HepG2 (cell line): ENCODE data around the gene KRT81. TPM values are rescaled to one million over a fixed set of nuclear protein-coding genes. Genes with fewer than 3 reads are reported as not detected.

Source experiments
- ATAC-seq: fragments of 200-7000 bp; cut with Tn5 transposase; 3 replicates; pipeline ENCODE4 v1.9.1; 2020; ENCODE audit warnings: mild to moderate bottlenecking, moderate library complexity
- BruUV-seq: library from RNA; stranded (reverse); fragments of 400-500 nt; replicated peaks from 2 replicates; lab custom pipeline; 2021; lab: Mats Ljungman, UMichigan
- CTCF ChIA-PET: fragments of 300-600 bp; formaldehyde crosslinking; extraction: SDS; loops from one replicate; lab custom pipeline; 2021; ENCODE audit warnings: low total read pairs, inconsistent platforms, low intra/inter-chr PET ratio; lab: Yijun Ruan, JAX
- POLR2A ChIA-PET: fragments of 350-600 bp; sonication (Branson Sonifier 250); formaldehyde crosslinking; loops from one replicate; lab custom pipeline; 2020; ENCODE audit warnings: antibody characterized with exemption, inconsistent platforms; lab: Yijun Ruan, JAX
- DNase-seq: peaks from one replicate; pipeline ENCODE4 v3.0.0-alpha.2; 2015; ENCODE audit warnings: low spot score
- FAIRE-seq: peaks from 3 replicates; lab custom pipeline; 2011; peaks lifted over from hg19 to GRCh38; lab: Jason Lieb, UNC
- H2AFZ ChIP-seq: one replicate; pipeline ENCODE4 v1.6.1; 2011; ENCODE audit warnings: low read length, inconsistent platforms
- H3K27ac ChIP-seq: fragments of 300-600 bp; 3 replicates; pipeline ENCODE4 v1.8.0; 2011; ENCODE audit warnings: mixed run types, mild to moderate bottlenecking, mixed read lengths, low read length, inconsistent platforms; ENCODE audit not compliant: insufficient read depth; ENCODE audit errors: extremely low read length
- H3K27me3 ChIP-seq, 2 experiments: fragments of 200-600 bp in 1 of 2; 2 replicates in 1 of 2; 3 replicates in 1 of 2; pipeline versions ENCODE4 v1.6.0 to v1.8.0; 2011; ENCODE audit warnings: low read length in 2 of 2, mild to moderate bottlenecking in 2 of 2, moderate library complexity in 2 of 2, inconsistent platforms in 1 of 2; ENCODE audit not compliant: insufficient read depth in 2 of 2, control insufficient read depth in 1 of 2
- H3K36me3 ChIP-seq, 2 experiments: fragments of 200-600 bp in 1 of 2; replicated peaks in 1 of 2; 2 replicates in 1 of 2; 3 replicates in 1 of 2; pipeline versions ENCODE4 v1.5.1 to v1.8.0; 2011; ENCODE audit warnings: low read length in 2 of 2, inconsistent platforms in 1 of 2; ENCODE audit not compliant: insufficient read depth in 2 of 2, control insufficient read depth in 1 of 2
- H3K4me1 ChIP-seq: 2 replicates; pipeline ENCODE4 v1.5.1; 2012; ENCODE audit warnings: low read length, inconsistent platforms; ENCODE audit not compliant: insufficient read depth
- H3K4me2 ChIP-seq: 2 replicates; pipeline ENCODE4 v1.6.0; 2011; ENCODE audit warnings: low read depth, low read length, inconsistent platforms
- H3K4me3 ChIP-seq, 3 experiments: fragments of 200-600 bp in 1 of 3; sonication (generic), shearing (Covaris generic) in 1 of 3; replicated peaks in 1 of 3; 2 replicates each; pipeline ENCODE4 v1.5.1; 2011 to 2016; ENCODE audit warnings: low read length in 3 of 3, inconsistent platforms in 2 of 3, low read depth in 2 of 3, mild to moderate bottlenecking in 2 of 3, control low read depth in 1 of 3, mixed read lengths in 1 of 3; ENCODE audit not compliant: insufficient read depth in 1 of 3
- H3K79me2 ChIP-seq: one replicate; pipeline ENCODE4 v1.6.1; 2011; ENCODE audit warnings: low read length, inconsistent platforms; ENCODE audit not compliant: insufficient read depth
- H3K9ac ChIP-seq: 2 replicates; pipeline ENCODE4 v1.6.0; 2011; ENCODE audit warnings: mild to moderate bottlenecking, low read depth, low read length, inconsistent platforms; ENCODE audit not compliant: insufficient read depth
- H3K9me3 ChIP-seq: 2 replicates; pipeline ENCODE4 v1.5.1; 2012; ENCODE audit warnings: mild to moderate bottlenecking, low read length
- H4K20me1 ChIP-seq: 2 replicates; pipeline ENCODE4 v1.6.0; 2011; ENCODE audit warnings: inconsistent platforms, mild to moderate bottlenecking, low read length, moderate library complexity; ENCODE audit not compliant: insufficient read depth
- HOXA9 ChIP-seq: sonication (generic); formaldehyde crosslinking; IDR thresholded peaks from 2 replicates; pipeline ENCODE4 v1.8.1; 2022; ENCODE audit warnings: missing genetic modification reagents, mild to moderate bottlenecking, moderate library complexity, borderline replicate concordance
- IRF2 ChIP-seq: IDR thresholded peaks from 2 replicates; pipeline ENCODE4 v1.6.1; 2018; ENCODE audit warnings: missing genetic modification reagents, missing compliant biosample characterization
- PCBP1 ChIP-seq: fragments of 200-400 bp; formaldehyde crosslinking; IDR thresholded peaks from 2 replicates; pipeline ENCODE4 v1.6.1; 2017; ENCODE audit warnings: mild to moderate bottlenecking, low read depth, low read length, borderline replicate concordance
- SOX13 ChIP-seq, 3 experiments: fragments of 450-650 bp in 1 of 3; sonication (generic) in 1 of 3; formaldehyde crosslinking in 1 of 3; IDR thresholded peaks in 2 of 3; conservative IDR thresholded peaks in 1 of 3; 2 replicates each; pipeline versions ENCODE4 v1.5.0 to v1.6.1; 2016 to 2020; ENCODE audit warnings: antibody characterized with exemption in 1 of 3, mild to moderate bottlenecking in 1 of 3, missing compliant biosample characterization in 1 of 3, missing genetic modification reagents in 1 of 3, moderate library complexity in 1 of 3
- SPEN ChIP-seq: sonication (generic); formaldehyde crosslinking; IDR thresholded peaks from 2 replicates; pipeline ENCODE4 v1.5.1; 2020; ENCODE audit warnings: low read depth, mild to moderate bottlenecking, missing genetic modification reagents
- ZBTB49 ChIP-seq: sonication (generic); formaldehyde crosslinking; IDR thresholded peaks from 2 replicates; pipeline ENCODE4 v1.4.0; 2020; ENCODE audit warnings: missing genetic modification reagents, borderline replicate concordance
- ZNF629 ChIP-seq: sonication (generic); formaldehyde crosslinking; conservative IDR thresholded peaks from 2 replicates; pipeline ENCODE4 v1.5.0; 2020; ENCODE audit warnings: missing genetic modification reagents
- ZNF691 ChIP-seq: sonication (generic); formaldehyde crosslinking; IDR thresholded peaks from 2 replicates; pipeline ENCODE4 v1.4.0; 2020; ENCODE audit warnings: missing genetic modification reagents, low read depth, mild to moderate bottlenecking, borderline replicate concordance
- WGBS: methylation state at CpG from one replicate; pipeline ENCODE4 v1.1.6; 2017; ENCODE audit warnings: low lambda C conversion rate; 5-methylcytosine and 5-hydroxymethylcytosine counted together
- in situ Hi-C: cut with HindIII; loops from 2 replicates; pipeline ENCODE4 v1.10.0; 2017; ENCODE audit warnings: low pct_unique_long_range_greater_than_20kb; ENCODE audit not compliant: extremely low pct_ligation_motif_present
- intact Hi-C: fragments of 100-400 bp; cut with micrococcal nuclease; formaldehyde crosslinking; loops from one replicate; pipeline ENCODE4 v1.10.0; 2022; ENCODE audit not compliant: unreplicated experiment
- polyA plus RNA-seq, 8 experiments: library from polyadenylated mRNA; depleted of rRNA in 3 of 8; stranded (reverse) in 7 of 8; unstranded in 1 of 8; fragments of >200 nt; fragmentation: Illumina TruSeq in 4 of 8; extraction: Trizol in 4 of 8; gene quantifications; 2 replicates each; pipeline versions ENCODE4 v1.2.1 to v1.2.3, GENCODE V29; 2011 to 2016; ENCODE audit warnings: low read depth in 4 of 8, missing spikeins in 1 of 8, mixed read lengths in 1 of 8; ENCODE audit not compliant: insufficient read depth in 1 of 8
- total RNA-seq, 5 experiments: library from RNA; depleted of rRNA; stranded (reverse); fragments of >200 nt; fragmentation: Illumina TruSeq; extraction: Trizol; gene quantifications; 2 replicates each; pipeline ENCODE4 v1.2.3, GENCODE V29; 2016; ENCODE audit warnings: low read depth in 1 of 5

KRT81 gene
- total and polyA plus RNA-seq, 2 of the 13 experiments (the other 11 are each of a cell fraction or from before 2014, with no cell fraction given), result not detected

- H4K20me1 ChIP-seq, result no peaks in the 10 kb centered on the region
- no peak overlapping the region for H3K9ac ChIP-seq
- no peaks in the 10 kb centered on the region for H3K4me1 ChIP-seq
- H3K27ac ChIP-seq, result no peak overlapping the region
- intact Hi-C loops (no loop called here), in situ Hi-C loops (no loop called here)
- no CpG with 5 or more reads among the region's 4 CpGs for WGBS
- DNase-seq, result no peak
- TF ChIP-seq SOX13 (IDR thresholded peaks at IDR 0.05), result no peak
- no peak for TF ChIP-seq SOX13 (CRISPR knock-in tag; conservative IDR thresholded peaks at IDR 0.05 in 1 of 2, IDR thresholded peaks at IDR 0.05 in 1 of 2)
- TF ChIP-seq ZNF629, result no peak
- TF ChIP-seq SPEN, result no peak
- no peak for TF ChIP-seq IRF2 (CRISPR knock-in tag)
- TF ChIP-seq HOXA9, result no peak
- no peak for TF ChIP-seq ZNF691 (CRISPR knock-in tag)
- peaks cover 2% of the 10 kb centered on the region; the same call in 1 of the 2 replicates for H3K9me3 ChIP-seq
- H3K4me3 ChIP-seq, result no peak overlapping the region
- no TSS peak for BruUV-seq
- no peak overlapping the region for H2AFZ ChIP-seq
- peaks cover 1 to 32% of the 10 kb centered on the region in 2 experiments; a peak in 4 of 5 replicates for H3K27me3 ChIP-seq
- FAIRE-seq, result no peak
- no peak overlapping the region for H3K4me2 ChIP-seq
- no peaks in the 10 kb centered on the region for H3K79me2 ChIP-seq
- ATAC-seq, result no peak
- H3K36me3 ChIP-seq, result no peaks in the 10 kb centered on the region
- POLR2A ChIA-PET, result no interaction called here
- CTCF ChIA-PET, result no interaction called here
These were observed 34.2 kb downstream of the KRT81 start for GRCh38 chr12:52257074-52257551.

GRCh38 chr12:52256584-52256935 is 34.8 kb downstream of the KRT81 start:
- H3K36me3 ChIP-seq, result no peaks in the 10 kb centered on the region
- no peak overlapping the region for H3K9ac ChIP-seq
- no TSS peak for BruUV-seq
- H4K20me1 ChIP-seq, result no peaks in the 10 kb centered on the region
- WGBS, result 0% methylated on average over 2 of the region's 2 CpGs
- in situ Hi-C loops (no loop called here), intact Hi-C loops (no loop called here)
- POLR2A ChIA-PET, result no interaction called here
- no peak for DNase-seq
- no peak overlapping the region for H2AFZ ChIP-seq
- no peak overlapping the region for H3K4me2 ChIP-seq
- no peaks in the 10 kb centered on the region for H3K4me1 ChIP-seq
- H3K79me2 ChIP-seq, result no peaks in the 10 kb centered on the region
- no peak for ATAC-seq
- no peaks in the 10 kb centered on the region for H3K9me3 ChIP-seq
- CTCF ChIA-PET, result no interaction called here
- no peak for FAIRE-seq
- H3K27ac ChIP-seq, result no peak overlapping the region
- peaks cover 1 to 32% of the 10 kb centered on the region in 2 experiments; a peak in 4 of 5 replicates for H3K27me3 ChIP-seq
- TF ChIP-seq PCBP1, result no peak
- no peak for TF ChIP-seq ZBTB49 (CRISPR knock-in tag)
- H3K4me3 ChIP-seq, result no peak overlapping the region
